ENCODE data around the gene CES4A. TPM values are rescaled to one million over a fixed set of nuclear protein-coding genes. Genes with fewer than 3 reads are reported as not detected.

CES4A gene
- total and polyA plus RNA-seq, 7 donors: 4.2 to 41.3 (median 6.0) TPM

GRCh38 chr16:67000384-67001351 lies 12.3 kb downstream of the CES4A start:
- TF ChIP-seq CTCF (IDR thresholded peaks at IDR 0.05): no peak
- ATAC-seq (peak; percentile 28 to 41 (median 34)), DNase-seq (peak; percentile 57 to 73)
- no peaks in the 10 kb centered on the region for H3K9me3 ChIP-seq
- H3K4me3 ChIP-seq: peak overlapping the region; percentile 67
- no peaks in the 10 kb centered on the region for H3K36me3 ChIP-seq (ENCODE audit: insufficient read depth in 1 of 2, low read depth in 1 of 2)
- no peaks in the 10 kb centered on the region for H3K27me3 ChIP-seq (ENCODE audit: insufficient read depth in 3 of 3, low read length in 2 of 3)
- WGBS, 3 donors: 5 to 6% (median 6%) methylated on average over 65 to 88 of the region's 89 CpGs
- H3K27ac ChIP-seq: peak overlapping the region; percentile 1
- H3K4me1 ChIP-seq: peaks cover 9% of the 10 kb centered on the region
- intact Hi-C loops (cut with DNase I): loop anchor here in 1 of 2 donors (5.0 kb wide), 1 partner anchor 38 kb away; the partner anchor contains the start of gene CES3

- no peak for ATAC-seq
- no peak for TF ChIP-seq CTCF (IDR thresholded peaks at IDR 0.05)
- 84 to 88% (median 88%) methylated on average over 3 of the region's 3 CpGs for WGBS, 3 donors
- H3K27me3 ChIP-seq (ENCODE audit: insufficient read depth in 3 of 3, low read length in 2 of 3): no peaks in the 10 kb centered on the region
- H3K27ac ChIP-seq: no peak overlapping the region
- intact Hi-C loops (cut with DNase I): loop anchor here in 1 of 2 donors (5.0 kb wide), 1 partner anchor 39 kb away; the partner anchor contains the start of gene CES3
- H3K36me3 ChIP-seq (ENCODE audit: insufficient read depth in 1 of 2, low read depth in 1 of 2): no peaks in the 10 kb centered on the region
- H3K4me3 ChIP-seq: no peak overlapping the region
- H3K4me1 ChIP-seq: peaks cover under 1% of the 10 kb centered on the region
- DNase-seq: no peak
- H3K9me3 ChIP-seq: no peaks in the 10 kb centered on the region
Observed at GRCh38 chr16:67001726-67002125, 13.3 kb downstream of the CES4A start.

- TF ChIP-seq CTCF (IDR thresholded peaks at IDR 0.05): no peak
- WGBS, 3 donors: 86 to 89% (median 86%) methylated on average over 12 of the region's 12 CpGs
- H3K9me3 ChIP-seq: no peaks in the 10 kb centered on the region
- no peak overlapping the region for H3K4me3 ChIP-seq
- no peaks in the 10 kb centered on the region for H3K36me3 ChIP-seq (ENCODE audit: insufficient read depth in 1 of 2, low read depth in 1 of 2)
- H3K27me3 ChIP-seq (ENCODE audit: insufficient read depth in 3 of 3, low read length in 2 of 3): no peaks in the 10 kb centered on the region
- H3K4me1 ChIP-seq: no peaks in the 10 kb centered on the region
- no peak for DNase-seq
- ATAC-seq: no peak
- H3K27ac ChIP-seq: no peak overlapping the region
- intact Hi-C loops (cut with DNase I): no loop called here
Observed at GRCh38 chr16:67006930-67007658, 18.7 kb downstream of the CES4A start.

GRCh38 chr16:67009158-67009557 lies 20.8 kb downstream of the CES4A start:
- no peak for TF ChIP-seq CTCF (IDR thresholded peaks at IDR 0.05)
- 61 to 71% (median 68%) methylated on average over 1 of the region's 1 CpG for WGBS, 3 donors
- intact Hi-C loops (cut with DNase I): no loop called here
- H3K27me3 ChIP-seq (ENCODE audit: insufficient read depth in 3 of 3, low read length in 2 of 3): no peaks in the 10 kb centered on the region
- H3K9me3 ChIP-seq: no peaks in the 10 kb centered on the region
- H3K4me3 ChIP-seq: no peak overlapping the region
- no peaks in the 10 kb centered on the region for H3K36me3 ChIP-seq (ENCODE audit: insufficient read depth in 1 of 2, low read depth in 1 of 2)
- ATAC-seq: no peak
- H3K27ac ChIP-seq: no peak overlapping the region
- no peak for DNase-seq
- peaks cover 9% of the 10 kb centered on the region for H3K4me1 ChIP-seq
